ENCODE measurements around the gene PPP5C. TPM values are rescaled to one million over a fixed set of nuclear protein-coding genes. Genes with fewer than 3 reads are reported as not detected.

Gene PPP5C
- total RNA-seq, 4 donors from 2014 or later = 33.8 to 51.3 (median 43.2) TPM

GRCh38 chr19:46385636-46386035, 38.7 kb downstream of the PPP5C start:
- intact Hi-C loops (cut with DNase I) = no loop called here
- Histone ChIP-seq H3K4me1 (peaks cover 0 to 27% (median 0%) of the 10 kb centered on the region in 3 donors), H3K36me3 (peaks cover 35 to 100% (median 36%) of the 10 kb centered on the region in 3 donors), H3K27ac (no peak overlapping the region), H3K27me3 (no peaks in the 10 kb centered on the region), H3K9me3 (no peaks in the 10 kb centered on the region), H3K4me3 (no peak overlapping the region)
- DNase-seq = no peak
- WGBS, 2 donors = 55 to 73% methylated on average over 11 of the region's 11 CpGs
- TF ChIP-seq, protein P1, sequence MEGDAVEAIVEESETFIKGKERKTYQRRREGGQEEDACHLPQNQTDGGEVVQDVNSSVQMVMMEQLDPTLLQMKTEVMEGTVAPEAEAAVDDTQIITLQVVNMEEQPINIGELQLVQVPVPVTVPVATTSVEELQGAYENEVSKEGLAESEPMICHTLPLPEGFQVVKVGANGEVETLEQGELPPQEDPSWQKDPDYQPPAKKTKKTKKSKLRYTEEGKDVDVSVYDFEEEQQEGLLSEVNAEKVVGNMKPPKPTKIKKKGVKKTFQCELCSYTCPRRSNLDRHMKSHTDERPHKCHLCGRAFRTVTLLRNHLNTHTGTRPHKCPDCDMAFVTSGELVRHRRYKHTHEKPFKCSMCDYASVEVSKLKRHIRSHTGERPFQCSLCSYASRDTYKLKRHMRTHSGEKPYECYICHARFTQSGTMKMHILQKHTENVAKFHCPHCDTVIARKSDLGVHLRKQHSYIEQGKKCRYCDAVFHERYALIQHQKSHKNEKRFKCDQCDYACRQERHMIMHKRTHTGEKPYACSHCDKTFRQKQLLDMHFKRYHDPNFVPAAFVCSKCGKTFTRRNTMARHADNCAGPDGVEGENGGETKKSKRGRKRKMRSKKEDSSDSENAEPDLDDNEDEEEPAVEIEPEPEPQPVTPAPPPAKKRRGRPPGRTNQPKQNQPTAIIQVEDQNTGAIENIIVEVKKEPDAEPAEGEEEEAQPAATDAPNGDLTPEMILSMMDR (IDR thresholded peaks at IDR 0.05) = no peak
- no peak for TF ChIP-seq POLR2A (IDR thresholded peaks at IDR 0.05)

- Histone ChIP-seq H3K27me3 (no peaks in the 10 kb centered on the region), H3K27ac (no peak overlapping the region), H3K36me3 (peaks cover 39 to 100% (median 40%) of the 10 kb centered on the region in 3 donors), H3K4me3 (no peak overlapping the region), H3K4me1 (peaks cover 0 to 27% (median 0%) of the 10 kb centered on the region in 3 donors), H3K9me3 (no peaks in the 10 kb centered on the region)
- TF ChIP-seq POLR2A (IDR thresholded peaks at IDR 0.05) = no peak
- WGBS, 2 donors = 86 to 97% methylated on average over 5 of the region's 10 CpGs
- DNase-seq = no peak
- intact Hi-C loops (cut with DNase I) = no loop called here
Measured at GRCh38 chr19:46386151-46386550, 39.3 kb downstream of the PPP5C start.

- 93 to 95% methylated on average over 17 to 19 of the region's 30 CpGs for WGBS, 2 donors
- TF ChIP-seq POLR2A (IDR thresholded peaks at IDR 0.05) = no peak
- TF ChIP-seq, protein P1 (IDR thresholded peaks at IDR 0.05) = no peak
- Histone ChIP-seq H3K36me3 (peaks cover 43 to 100% (median 43%) of the 10 kb centered on the region in 3 donors), H3K4me3 (no peak overlapping the region), H3K4me1 (peaks cover 0 to 27% (median 0%) of the 10 kb centered on the region in 3 donors), H3K27me3 (no peaks in the 10 kb centered on the region), H3K9me3 (no peaks in the 10 kb centered on the region), H3K27ac (no peak overlapping the region)
- intact Hi-C loops (cut with DNase I) = no loop called here
- no peak for DNase-seq
Measured at GRCh38 chr19:46386996-46387712, 40.3 kb downstream of the PPP5C start.

GRCh38 chr19:46387713-46388130, 40.8 kb downstream of the PPP5C start:
- Histone ChIP-seq H3K36me3 (peaks cover 43 to 100% (median 43%) of the 10 kb centered on the region in 3 donors), H3K27me3 (no peaks in the 10 kb centered on the region), H3K4me1 (peaks cover 0 to 31% (median 0%) of the 10 kb centered on the region in 3 donors), H3K4me3 (no peak overlapping the region), H3K27ac (no peak overlapping the region), H3K9me3 (no peaks in the 10 kb centered on the region)
- WGBS, 2 donors = 83 to 95% methylated on average over 6 to 8 of the region's 10 CpGs
- intact Hi-C loops (cut with DNase I) = no loop called here
- no peak for DNase-seq
- TF ChIP-seq, protein P1 (IDR thresholded peaks at IDR 0.05) = no peak
- TF ChIP-seq POLR2A (IDR thresholded peaks at IDR 0.05) = no peak

- intact Hi-C loops (cut with DNase I) = no loop called here
- WGBS, 2 donors = 88 to 91% methylated on average over 11 to 18 of the region's 25 CpGs
- peaks cover 0 to 31% (median 0%) of the 10 kb centered on the region in 3 donors for H3K4me1 ChIP-seq
Measured at GRCh38 chr19:46388311-46389095, 41.6 kb downstream of the PPP5C start.

More at GRCh38 chr19:46388311-46389095, 41.6 kb downstream of the PPP5C start:
- Histone ChIP-seq H3K27ac (no peak overlapping the region), H3K9me3 (no peaks in the 10 kb centered on the region), H3K27me3 (no peaks in the 10 kb centered on the region), H3K4me3 (no peak overlapping the region), H3K36me3 (peaks cover 36 to 96% (median 42%) of the 10 kb centered on the region in 3 donors)
- TF ChIP-seq, protein P1 (IDR thresholded peaks at IDR 0.05) = no peak
- TF ChIP-seq POLR2A (IDR thresholded peaks at IDR 0.05) = no peak
- no peak for DNase-seq
